GM15510 (cell line): Measurements from ENCODE around the gene RIN3.

Experiments used
- POLR2A ChIP-seq: IDR thresholded peaks from 3 replicates; pipeline ENCODE4 v1.6.1; 2011; ENCODE audit warnings: borderline replicate concordance; ENCODE audit not compliant: insufficient read length; ENCODE audit errors: extremely low read depth

RIN3 gene

GRCh38 chr14:92726933-92727262 is 213.3 kb downstream of the RIN3 start:
- no peak for TF ChIP-seq POLR2A

- TF ChIP-seq POLR2A = no peak
These were observed 215.3 kb downstream of the RIN3 start for GRCh38 chr14:92728759-92729364.

- no peak for TF ChIP-seq POLR2A
These were observed 216.2 kb downstream of the RIN3 start for GRCh38 chr14:92729634-92730358.

- no peak for TF ChIP-seq POLR2A
These were observed 218.1 kb downstream of the RIN3 start for GRCh38 chr14:92731622-92732115.

- no peak for TF ChIP-seq POLR2A
These were observed 219.4 kb downstream of the RIN3 start for GRCh38 chr14:92733007-92733406.

GRCh38 chr14:92734618-92735017 is 221.0 kb downstream of the RIN3 start:
- no peak for TF ChIP-seq POLR2A

GRCh38 chr14:92735344-92735743 is 221.8 kb downstream of the RIN3 start:
- TF ChIP-seq POLR2A = no peak

GRCh38 chr14:92737206-92737605 is 223.6 kb downstream of the RIN3 start:
- no peak for TF ChIP-seq POLR2A

- TF ChIP-seq POLR2A = no peak
These were observed 224.1 kb downstream of the RIN3 start for GRCh38 chr14:92737619-92738188.
